ENCODE data around the gene ZNF280C.

Gene ZNF280C, protein sequence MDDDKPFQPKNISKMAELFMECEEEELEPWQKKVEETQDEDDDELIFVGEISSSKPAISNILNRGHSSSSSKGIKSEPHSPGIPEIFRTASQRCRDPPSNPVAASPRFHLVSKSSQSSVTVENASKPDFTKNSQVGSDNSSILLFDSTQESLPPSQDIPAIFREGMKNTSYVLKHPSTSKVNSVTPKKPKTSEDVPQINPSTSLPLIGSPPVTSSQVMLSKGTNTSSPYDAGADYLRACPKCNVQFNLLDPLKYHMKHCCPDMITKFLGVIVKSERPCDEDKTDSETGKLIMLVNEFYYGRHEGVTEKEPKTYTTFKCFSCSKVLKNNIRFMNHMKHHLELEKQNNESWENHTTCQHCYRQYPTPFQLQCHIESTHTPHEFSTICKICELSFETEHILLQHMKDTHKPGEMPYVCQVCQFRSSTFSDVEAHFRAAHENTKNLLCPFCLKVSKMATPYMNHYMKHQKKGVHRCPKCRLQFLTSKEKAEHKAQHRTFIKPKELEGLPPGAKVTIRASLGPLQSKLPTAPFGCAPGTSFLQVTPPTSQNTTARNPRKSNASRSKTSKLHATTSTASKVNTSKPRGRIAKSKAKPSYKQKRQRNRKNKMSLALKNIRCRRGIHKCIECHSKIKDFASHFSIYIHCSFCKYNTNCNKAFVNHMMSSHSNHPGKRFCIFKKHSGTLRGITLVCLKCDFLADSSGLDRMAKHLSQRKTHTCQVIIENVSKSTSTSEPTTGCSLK

DNA sequence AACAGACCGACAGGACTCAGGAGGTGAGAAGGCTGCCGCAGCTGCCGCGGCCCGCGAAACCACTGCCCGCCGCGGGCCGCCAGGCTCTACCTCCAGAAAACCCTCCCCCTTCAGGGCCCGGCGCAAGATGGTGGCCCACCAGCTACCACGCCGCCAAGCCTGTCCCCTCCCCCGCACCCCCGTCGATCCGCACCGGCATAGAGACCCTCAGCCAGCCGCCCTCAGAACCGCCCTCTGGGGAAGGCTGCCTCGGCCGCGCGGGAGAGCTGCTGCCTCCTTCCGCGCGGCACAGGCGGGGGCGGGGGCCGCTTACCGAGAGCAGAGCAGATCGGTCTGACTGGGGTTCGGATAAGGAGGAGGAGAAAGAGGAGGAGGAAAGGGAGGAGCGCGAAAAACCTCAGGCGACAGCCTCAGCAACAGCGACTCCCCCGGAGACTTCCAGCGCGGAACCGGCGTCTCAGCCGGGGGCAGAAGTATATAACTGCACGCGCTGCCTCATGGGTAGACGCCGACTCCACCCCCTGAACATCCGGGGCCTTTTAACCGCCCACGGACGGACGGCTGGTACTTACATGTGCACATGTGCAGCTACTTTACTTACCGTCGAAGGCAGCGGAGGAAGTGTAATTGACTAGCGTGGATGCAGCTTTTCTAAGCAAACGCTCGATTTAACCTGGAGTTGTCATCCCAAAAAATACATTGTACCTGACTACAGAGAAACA is at the start of gene ZNF280C:
TSS of gene ZNF280C (minus strand) at position 451 of the 722 bp plus-strand sequence. CDS start 8,450 bp downstream, outside the sequence.
- peak; percentile 96 for DNase-seq (ENCODE audit: low read depth)
- TF ChIP-seq, protein P1, sequence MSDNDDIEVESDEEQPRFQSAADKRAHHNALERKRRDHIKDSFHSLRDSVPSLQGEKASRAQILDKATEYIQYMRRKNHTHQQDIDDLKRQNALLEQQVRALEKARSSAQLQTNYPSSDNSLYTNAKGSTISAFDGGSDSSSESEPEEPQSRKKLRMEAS (IDR thresholded peaks at IDR 0.05; ENCODE audit: low read depth, low read length): peak; percentile 85
- TF ChIP-seq MYC (IDR thresholded peaks at IDR 0.05; ENCODE audit: low read depth, low read length) (no peak), POLR2A (IDR thresholded peaks at IDR 0.05; ENCODE audit: extremely low read depth, insufficient read length) (peak; percentile 88)
- TF ChIP-seq, protein P2, sequence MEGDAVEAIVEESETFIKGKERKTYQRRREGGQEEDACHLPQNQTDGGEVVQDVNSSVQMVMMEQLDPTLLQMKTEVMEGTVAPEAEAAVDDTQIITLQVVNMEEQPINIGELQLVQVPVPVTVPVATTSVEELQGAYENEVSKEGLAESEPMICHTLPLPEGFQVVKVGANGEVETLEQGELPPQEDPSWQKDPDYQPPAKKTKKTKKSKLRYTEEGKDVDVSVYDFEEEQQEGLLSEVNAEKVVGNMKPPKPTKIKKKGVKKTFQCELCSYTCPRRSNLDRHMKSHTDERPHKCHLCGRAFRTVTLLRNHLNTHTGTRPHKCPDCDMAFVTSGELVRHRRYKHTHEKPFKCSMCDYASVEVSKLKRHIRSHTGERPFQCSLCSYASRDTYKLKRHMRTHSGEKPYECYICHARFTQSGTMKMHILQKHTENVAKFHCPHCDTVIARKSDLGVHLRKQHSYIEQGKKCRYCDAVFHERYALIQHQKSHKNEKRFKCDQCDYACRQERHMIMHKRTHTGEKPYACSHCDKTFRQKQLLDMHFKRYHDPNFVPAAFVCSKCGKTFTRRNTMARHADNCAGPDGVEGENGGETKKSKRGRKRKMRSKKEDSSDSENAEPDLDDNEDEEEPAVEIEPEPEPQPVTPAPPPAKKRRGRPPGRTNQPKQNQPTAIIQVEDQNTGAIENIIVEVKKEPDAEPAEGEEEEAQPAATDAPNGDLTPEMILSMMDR (IDR thresholded peaks at IDR 0.05; ENCODE audit: low read depth, low read length): peak; percentile 20
- peak within 1 kb of the TSS; percentile 87 for H3K4me3 ChIP-seq (ENCODE audit: low read depth, low read length)

DNA sequence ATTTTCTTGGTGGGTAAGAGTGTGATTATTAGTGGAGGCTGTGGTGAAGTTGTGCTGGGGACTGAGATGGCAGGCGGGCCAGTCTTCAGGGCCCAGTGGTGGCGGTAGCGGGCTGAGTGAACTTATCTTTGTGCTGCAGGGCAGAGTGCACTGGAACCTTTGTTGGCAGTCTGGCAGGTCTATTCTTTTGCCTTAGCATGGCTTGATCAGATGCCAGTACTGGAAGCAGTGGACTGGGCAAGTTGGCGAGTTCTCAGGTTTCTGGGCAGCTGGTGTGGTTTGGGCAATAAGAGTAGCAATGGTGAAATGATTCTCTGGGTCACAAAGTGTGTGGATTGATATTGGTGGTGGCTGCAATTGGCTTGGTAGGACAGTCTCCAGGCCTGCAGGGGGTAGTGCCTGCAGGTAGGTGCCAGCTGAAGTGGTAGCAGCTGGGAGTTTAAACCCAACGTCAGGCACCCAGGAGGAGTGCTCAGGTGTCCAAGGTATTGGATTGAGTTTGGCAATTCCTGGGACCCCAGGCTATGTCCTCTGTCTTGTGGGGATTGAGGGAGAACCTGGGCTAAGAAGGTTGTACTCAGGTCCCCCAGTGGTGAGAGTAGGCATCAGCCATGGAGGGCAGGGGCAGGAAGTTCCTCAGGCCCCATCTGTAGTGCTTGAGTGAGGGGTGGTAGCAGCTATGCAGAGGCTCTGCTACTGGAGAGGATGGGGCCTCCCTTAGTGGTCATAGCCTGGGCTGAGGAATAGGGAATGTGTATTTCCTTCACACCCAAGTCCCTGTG is 36.1 kb upstream of the ZNF280C start:
- no peak for DNase-seq (ENCODE audit: low read depth)
- TF ChIP-seq, protein P1 (IDR thresholded peaks at IDR 0.05; ENCODE audit: low read depth, low read length): no peak
- no peak for TF ChIP-seq MYC (IDR thresholded peaks at IDR 0.05; ENCODE audit: low read depth, low read length)
- no peak for TF ChIP-seq POLR2A (IDR thresholded peaks at IDR 0.05; ENCODE audit: extremely low read depth, insufficient read length)
- TF ChIP-seq, protein P2 (IDR thresholded peaks at IDR 0.05; ENCODE audit: low read depth, low read length): no peak
- H3K4me3 ChIP-seq (ENCODE audit: low read depth, low read length): no peak overlapping the region

DNA sequence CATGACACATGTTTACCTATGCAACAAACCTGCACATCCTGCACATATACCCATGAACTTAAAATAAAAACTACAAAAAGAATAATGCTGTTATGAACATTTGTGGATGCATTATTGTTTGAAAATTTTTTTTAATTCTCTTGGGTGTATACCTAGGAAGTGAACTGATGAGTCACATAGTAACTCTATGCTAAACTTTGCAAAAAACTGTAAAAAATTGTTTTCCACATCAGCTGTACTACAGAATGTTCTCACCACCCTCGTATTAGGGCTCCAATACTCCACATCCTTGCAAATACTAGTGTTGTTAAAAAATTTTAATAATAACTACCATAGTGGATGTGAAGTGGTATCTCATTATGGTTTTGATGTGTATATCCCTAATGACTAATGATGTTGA is 33.3 kb upstream of the ZNF280C start:
- H3K4me3 ChIP-seq (ENCODE audit: low read depth, low read length): no peak overlapping the region
- TF ChIP-seq MYC (IDR thresholded peaks at IDR 0.05; ENCODE audit: low read depth, low read length): no peak
- TF ChIP-seq, protein P2 (IDR thresholded peaks at IDR 0.05; ENCODE audit: low read depth, low read length): no peak
- TF ChIP-seq, protein P1 (IDR thresholded peaks at IDR 0.05; ENCODE audit: low read depth, low read length): no peak
- no peak for TF ChIP-seq POLR2A (IDR thresholded peaks at IDR 0.05; ENCODE audit: extremely low read depth, insufficient read length)

DNA sequence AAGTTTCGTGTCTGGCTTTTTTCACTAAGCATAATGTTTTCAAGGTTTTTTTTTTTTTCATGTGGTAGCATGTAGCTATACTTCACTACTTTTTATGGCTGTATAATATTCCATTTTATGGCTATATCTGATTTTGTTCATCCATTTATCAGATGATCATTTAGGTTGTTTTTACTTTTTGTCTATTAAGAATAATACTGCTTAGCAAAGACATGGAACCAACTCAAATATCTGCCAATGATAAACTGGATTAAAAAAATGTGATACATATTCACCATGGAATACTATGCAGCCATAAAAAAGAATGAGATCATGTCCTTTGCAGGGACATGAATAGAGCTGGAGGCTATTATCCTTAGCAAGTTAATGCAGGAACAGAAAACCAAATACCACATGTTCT is 32.7 kb upstream of the ZNF280C start:
- H3K4me3 ChIP-seq (ENCODE audit: low read depth, low read length): no peak overlapping the region
- DNase-seq (ENCODE audit: low read depth): no peak
- TF ChIP-seq, protein P1 (IDR thresholded peaks at IDR 0.05; ENCODE audit: low read depth, low read length): no peak
- no peak for TF ChIP-seq POLR2A (IDR thresholded peaks at IDR 0.05; ENCODE audit: extremely low read depth, insufficient read length)
- TF ChIP-seq, protein P2 (IDR thresholded peaks at IDR 0.05; ENCODE audit: low read depth, low read length): no peak
- no peak for TF ChIP-seq MYC (IDR thresholded peaks at IDR 0.05; ENCODE audit: low read depth, low read length)

More for the DNA sequence above, 33.3 kb upstream of the ZNF280C start:
- DNase-seq (ENCODE audit: low read depth): no peak

DNA sequence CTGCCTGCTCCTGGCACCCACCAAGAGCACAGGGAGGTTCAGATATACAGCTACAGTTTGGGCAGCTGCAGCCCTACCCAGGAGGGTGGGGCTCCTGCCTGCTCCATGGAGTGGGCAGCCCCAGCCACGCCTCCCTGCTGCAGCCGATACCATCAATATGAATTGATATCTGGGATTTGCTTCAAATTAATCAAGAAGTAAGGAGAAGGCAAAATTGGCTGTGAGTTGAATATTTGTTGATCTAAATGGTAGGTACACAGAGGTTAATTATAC is 31.2 kb upstream of the ZNF280C start:
- TF ChIP-seq POLR2A (IDR thresholded peaks at IDR 0.05; ENCODE audit: extremely low read depth, insufficient read length) (no peak), MYC (IDR thresholded peaks at IDR 0.05; ENCODE audit: low read depth, low read length) (no peak)
- TF ChIP-seq, protein P1 (IDR thresholded peaks at IDR 0.05; ENCODE audit: low read depth, low read length): no peak
- TF ChIP-seq, protein P2 (IDR thresholded peaks at IDR 0.05; ENCODE audit: low read depth, low read length): no peak
- no peak for DNase-seq (ENCODE audit: low read depth)
- no peak overlapping the region for H3K4me3 ChIP-seq (ENCODE audit: low read depth, low read length)

All from NB4 (cell line).